GM23338 (cell line): ENCODE results near the gene B4GALNT2. TPM values are rescaled to one million over a fixed set of nuclear protein-coding genes. Genes with fewer than 3 reads are reported as not detected.

ENCODE experiments used
- ATAC-seq: fragments of 200-7000 bp; cut with Tn5 transposase; 3 replicates; pipeline ENCODE4 v1.9.1; 2020
- DNase-seq: peaks from one replicate; pipeline ENCODE4 v3.0.0-alpha.2; 2015; ENCODE audit warnings: low spot score
- H2AFZ ChIP-seq: fragments of 200-600 bp; sonication (generic); 2 replicates; pipeline ENCODE4 v1.8.0; 2016; ENCODE audit warnings: antibody characterized with exemption, mild to moderate bottlenecking, moderate library complexity
- H3F3A ChIP-seq: fragments of 200-600 bp; sonication (generic); replicated peaks from 2 replicates; pipeline ENCODE4 v1.8.0; 2017; ENCODE audit warnings: antibody characterized with exemption, mixed run types, low read depth
- H3K27ac ChIP-seq: fragments of 200-600 bp; sonication (generic); 2 replicates; pipeline ENCODE4 v1.6.1; 2016; ENCODE audit warnings: low read depth
- H3K27me3 ChIP-seq: fragments of 200-600 bp; sonication (generic); 2 replicates; pipeline ENCODE4 v1.8.0; 2016; ENCODE audit warnings: mild to moderate bottlenecking, mixed run types, moderate library complexity; ENCODE audit not compliant: insufficient read depth
- H3K36me3 ChIP-seq: fragments of 200-600 bp; sonication (generic); 2 replicates; pipeline ENCODE4 v1.8.0; 2016; ENCODE audit warnings: mild to moderate bottlenecking; ENCODE audit not compliant: insufficient read depth
- H3K4me1 ChIP-seq: fragments of 200-600 bp; sonication (generic); 2 replicates; pipeline ENCODE4 v1.8.0; 2016; ENCODE audit warnings: mild to moderate bottlenecking, moderate library complexity; ENCODE audit not compliant: insufficient read depth
- H3K4me2 ChIP-seq: fragments of 200-600 bp; sonication (generic); 2 replicates; pipeline ENCODE4 v1.7.1; 2017; ENCODE audit warnings: mixed run types
- H3K4me3 ChIP-seq: fragments of 200-600 bp; sonication (generic); 2 replicates; pipeline ENCODE4 v1.6.1; 2016; ENCODE audit warnings: mixed run types
- H3K79me2 ChIP-seq: fragments of 200-600 bp; sonication (generic); replicated peaks from 2 replicates; pipeline ENCODE4 v1.8.0; 2017; ENCODE audit warnings: mild to moderate bottlenecking; ENCODE audit not compliant: insufficient read depth
- H3K9me2 ChIP-seq: fragments of 200-600 bp; sonication (generic); 2 replicates; pipeline ENCODE4 v1.8.0; 2017; ENCODE audit not compliant: insufficient read depth
- H4K20me1 ChIP-seq: fragments of 200-600 bp; sonication (generic); replicated peaks from 2 replicates; pipeline ENCODE4 v1.8.0; 2017; ENCODE audit warnings: mild to moderate bottlenecking; ENCODE audit not compliant: insufficient read depth
- H3K27ac Mint-ChIP-seq: 2 replicates; pipeline ENCODE4 v1.8.0; 2020; ENCODE audit warnings: inconsistent platforms, mild to moderate bottlenecking, moderate library complexity, mixed read lengths
- H3K27me3 Mint-ChIP-seq: 3 replicates; pipeline ENCODE4 v1.8.0; 2022; ENCODE audit warnings: low read depth, mild to moderate bottlenecking, moderate library complexity, mixed read lengths, inconsistent platforms; ENCODE audit not compliant: insufficient read depth, poor library complexity
- H3K36me3 Mint-ChIP-seq: 3 replicates; pipeline ENCODE4 v1.8.0; 2021; ENCODE audit warnings: low read depth, mild to moderate bottlenecking, inconsistent platforms, moderate library complexity, mixed read lengths
- H3K4me1 Mint-ChIP-seq: 3 replicates; pipeline ENCODE4 v1.8.0; 2020; ENCODE audit warnings: mild to moderate bottlenecking, inconsistent platforms, mixed read lengths
- H3K4me3 Mint-ChIP-seq: 3 replicates; pipeline ENCODE4 v1.8.0; 2021; ENCODE audit warnings: moderate library complexity, mild to moderate bottlenecking, inconsistent platforms, mixed read lengths
- H3K9me3 Mint-ChIP-seq: 3 replicates; pipeline ENCODE4 v1.8.0; 2020; ENCODE audit warnings: moderate library complexity, mild to moderate bottlenecking, inconsistent platforms, mixed read lengths
- CREB1 ChIP-seq: fragments of 250-450 bp; sonication (Bioruptor Pico); IDR thresholded peaks from 2 replicates; pipeline ENCODE4 v1.5.0; 2020; ENCODE audit warnings: low read depth, mild to moderate bottlenecking, moderate library complexity
- EZH2 ChIP-seq: fragments of 200-600 bp; sonication (generic); IDR thresholded peaks from one replicate; pipeline ENCODE4 v1.8.0; 2017; ENCODE audit warnings: antibody characterized with exemption, mild to moderate bottlenecking, low read depth; ENCODE audit not compliant: unreplicated experiment
- EZH2phosphoT487 ChIP-seq: fragments of 200-600 bp; sonication (generic); IDR thresholded peaks from one replicate; pipeline ENCODE4 v1.8.1; 2018; ENCODE audit warnings: antibody characterized with exemption; ENCODE audit not compliant: unreplicated experiment
- JUNB ChIP-seq: IDR thresholded peaks from one replicate; pipeline ENCODE4 v1.6.1; 2016; ENCODE audit warnings: antibody characterized with exemption; ENCODE audit not compliant: unreplicated experiment
- NANOG ChIP-seq: IDR thresholded peaks from 2 replicates; pipeline ENCODE4 v1.6.1; 2016; ENCODE audit warnings: antibody characterized with exemption, borderline replicate concordance
- POLR2AphosphoS5 ChIP-seq: IDR thresholded peaks from 2 replicates; pipeline ENCODE4 v1.6.1; 2016; ENCODE audit warnings: antibody characterized with exemption, low read depth
- ZNF114 ChIP-seq: fragments of 250-450 bp; sonication (Bioruptor Pico); IDR thresholded peaks from 2 replicates; pipeline ENCODE4 v1.5.0; 2020; ENCODE audit warnings: mild to moderate bottlenecking, moderate library complexity
- ZNF331 ChIP-seq: fragments of 250-450 bp; sonication (Bioruptor Pico); IDR thresholded peaks from 2 replicates; pipeline ENCODE4 v1.5.0; 2020; ENCODE audit warnings: low read depth, mild to moderate bottlenecking, moderate library complexity
- polyA plus RNA-seq: library from polyadenylated mRNA; unstranded; fragments of >200 nt; fragmentation: Nextera tagmentation; extraction: Ambion mirVana; gene quantifications from 2 replicates; pipeline ENCODE4 v1.2.1, GENCODE V29; 2016
- total RNA-seq: library from RNA; depleted of rRNA; stranded (reverse); fragments of >200 nt; shearing (Covaris generic); gene quantifications from 2 replicates; pipeline ENCODE4 v1.2.3, GENCODE V29; 2014
- TF ChIP-seq, protein P1 (sequence below): IDR thresholded peaks from one replicate; pipeline ENCODE4 v1.6.1; 2018; ENCODE audit warnings: antibody characterized with exemption; ENCODE audit not compliant: unreplicated experiment
- TF ChIP-seq, protein P2 (sequence below), 2 experiments: fragments of 200-600 bp in 1 of 2; sonication (generic) in 1 of 2; conservative IDR thresholded peaks; 2 replicates each; pipeline versions ENCODE4 v1.5.1 to v1.6.1; 2016 to 2017; ENCODE audit warnings: antibody characterized with exemption in 2 of 2, low read depth in 2 of 2, mild to moderate bottlenecking in 2 of 2, moderate library complexity in 1 of 2
- TF ChIP-seq, protein P3 (sequence below): IDR thresholded peaks from 2 replicates; pipeline ENCODE4 v1.6.1; 2016; ENCODE audit warnings: antibody characterized with exemption

B4GALNT2 gene
- total and polyA plus RNA-seq, 2 experiments from 2014 or later: not detected

DNA sequence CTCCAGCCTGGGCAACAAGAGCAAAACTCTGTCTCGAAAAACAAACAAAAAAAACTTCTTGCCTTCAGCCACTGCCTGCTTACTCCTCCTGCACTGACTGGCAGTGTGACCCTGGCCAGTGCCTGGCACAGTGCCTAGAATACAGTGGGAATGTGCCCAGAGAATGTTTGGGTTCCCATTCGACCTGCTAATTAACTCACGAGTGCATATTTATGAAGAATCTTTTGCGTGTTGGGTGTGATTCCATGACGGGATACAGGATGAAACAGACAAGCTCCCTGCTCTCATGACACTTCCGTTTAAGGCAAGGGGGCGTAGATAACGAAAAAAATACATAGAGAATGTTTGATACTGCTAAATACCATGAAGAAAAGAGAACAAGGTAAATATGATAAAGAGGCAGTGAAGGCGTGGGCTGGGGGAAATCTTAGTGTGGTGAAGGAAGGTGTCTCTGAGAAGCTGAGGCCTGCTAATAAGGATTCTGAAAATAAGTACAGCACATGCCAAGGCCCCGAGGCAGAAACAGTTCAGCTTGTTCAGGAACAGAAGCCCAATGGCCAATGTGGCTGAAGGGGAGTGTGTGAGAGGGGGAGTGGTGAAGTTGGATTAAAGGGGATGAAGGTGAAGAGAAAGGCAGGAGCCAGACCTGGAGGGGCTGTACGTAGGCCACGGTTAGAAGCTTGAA lies 82.2 kb downstream of the B4GALNT2 start:
- H3K4me3 Mint-ChIP-seq: no peak overlapping the region; the same call in 2 of the 3 replicates
- no peaks in the 10 kb centered on the region for H3K9me3 Mint-ChIP-seq
- peaks cover 50% of the 10 kb centered on the region for H3K4me1 Mint-ChIP-seq
- Histone ChIP-seq H3K36me3 (no peaks in the 10 kb centered on the region; the same call in 1 of the 2 replicates), H3K4me3 (no peak overlapping the region), H4K20me1 (no peaks in the 10 kb centered on the region), H3K27ac (no peak overlapping the region), H3K79me2 (no peaks in the 10 kb centered on the region), H3F3A (no peaks in the 10 kb centered on the region), H3K9me2 (no peaks in the 10 kb centered on the region), H3K4me2 (no peak overlapping the region), H2AFZ (no peak overlapping the region), H3K4me1 (peaks cover 34% of the 10 kb centered on the region), H3K27me3 (no peaks in the 10 kb centered on the region)
- H3K27me3 Mint-ChIP-seq: peaks cover 22% of the 10 kb centered on the region
- DNase-seq: no peak
- peaks cover 4% of the 10 kb centered on the region; the same call in 1 of the 3 replicates for H3K36me3 Mint-ChIP-seq
- H3K27ac Mint-ChIP-seq: no peak overlapping the region
- TF ChIP-seq, protein P1, sequence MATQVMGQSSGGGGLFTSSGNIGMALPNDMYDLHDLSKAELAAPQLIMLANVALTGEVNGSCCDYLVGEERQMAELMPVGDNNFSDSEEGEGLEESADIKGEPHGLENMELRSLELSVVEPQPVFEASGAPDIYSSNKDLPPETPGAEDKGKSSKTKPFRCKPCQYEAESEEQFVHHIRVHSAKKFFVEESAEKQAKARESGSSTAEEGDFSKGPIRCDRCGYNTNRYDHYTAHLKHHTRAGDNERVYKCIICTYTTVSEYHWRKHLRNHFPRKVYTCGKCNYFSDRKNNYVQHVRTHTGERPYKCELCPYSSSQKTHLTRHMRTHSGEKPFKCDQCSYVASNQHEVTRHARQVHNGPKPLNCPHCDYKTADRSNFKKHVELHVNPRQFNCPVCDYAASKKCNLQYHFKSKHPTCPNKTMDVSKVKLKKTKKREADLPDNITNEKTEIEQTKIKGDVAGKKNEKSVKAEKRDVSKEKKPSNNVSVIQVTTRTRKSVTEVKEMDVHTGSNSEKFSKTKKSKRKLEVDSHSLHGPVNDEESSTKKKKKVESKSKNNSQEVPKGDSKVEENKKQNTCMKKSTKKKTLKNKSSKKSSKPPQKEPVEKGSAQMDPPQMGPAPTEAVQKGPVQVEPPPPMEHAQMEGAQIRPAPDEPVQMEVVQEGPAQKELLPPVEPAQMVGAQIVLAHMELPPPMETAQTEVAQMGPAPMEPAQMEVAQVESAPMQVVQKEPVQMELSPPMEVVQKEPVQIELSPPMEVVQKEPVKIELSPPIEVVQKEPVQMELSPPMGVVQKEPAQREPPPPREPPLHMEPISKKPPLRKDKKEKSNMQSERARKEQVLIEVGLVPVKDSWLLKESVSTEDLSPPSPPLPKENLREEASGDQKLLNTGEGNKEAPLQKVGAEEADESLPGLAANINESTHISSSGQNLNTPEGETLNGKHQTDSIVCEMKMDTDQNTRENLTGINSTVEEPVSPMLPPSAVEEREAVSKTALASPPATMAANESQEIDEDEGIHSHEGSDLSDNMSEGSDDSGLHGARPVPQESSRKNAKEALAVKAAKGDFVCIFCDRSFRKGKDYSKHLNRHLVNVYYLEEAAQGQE: no peak
- TF ChIP-seq, protein P2, sequence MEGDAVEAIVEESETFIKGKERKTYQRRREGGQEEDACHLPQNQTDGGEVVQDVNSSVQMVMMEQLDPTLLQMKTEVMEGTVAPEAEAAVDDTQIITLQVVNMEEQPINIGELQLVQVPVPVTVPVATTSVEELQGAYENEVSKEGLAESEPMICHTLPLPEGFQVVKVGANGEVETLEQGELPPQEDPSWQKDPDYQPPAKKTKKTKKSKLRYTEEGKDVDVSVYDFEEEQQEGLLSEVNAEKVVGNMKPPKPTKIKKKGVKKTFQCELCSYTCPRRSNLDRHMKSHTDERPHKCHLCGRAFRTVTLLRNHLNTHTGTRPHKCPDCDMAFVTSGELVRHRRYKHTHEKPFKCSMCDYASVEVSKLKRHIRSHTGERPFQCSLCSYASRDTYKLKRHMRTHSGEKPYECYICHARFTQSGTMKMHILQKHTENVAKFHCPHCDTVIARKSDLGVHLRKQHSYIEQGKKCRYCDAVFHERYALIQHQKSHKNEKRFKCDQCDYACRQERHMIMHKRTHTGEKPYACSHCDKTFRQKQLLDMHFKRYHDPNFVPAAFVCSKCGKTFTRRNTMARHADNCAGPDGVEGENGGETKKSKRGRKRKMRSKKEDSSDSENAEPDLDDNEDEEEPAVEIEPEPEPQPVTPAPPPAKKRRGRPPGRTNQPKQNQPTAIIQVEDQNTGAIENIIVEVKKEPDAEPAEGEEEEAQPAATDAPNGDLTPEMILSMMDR (conservative IDR thresholded peaks at IDR 0.05; ENCODE audit: low read depth in 2 of 2): no peak
- no peak for TF ChIP-seq JUNB
- no peak for ATAC-seq

DNA sequence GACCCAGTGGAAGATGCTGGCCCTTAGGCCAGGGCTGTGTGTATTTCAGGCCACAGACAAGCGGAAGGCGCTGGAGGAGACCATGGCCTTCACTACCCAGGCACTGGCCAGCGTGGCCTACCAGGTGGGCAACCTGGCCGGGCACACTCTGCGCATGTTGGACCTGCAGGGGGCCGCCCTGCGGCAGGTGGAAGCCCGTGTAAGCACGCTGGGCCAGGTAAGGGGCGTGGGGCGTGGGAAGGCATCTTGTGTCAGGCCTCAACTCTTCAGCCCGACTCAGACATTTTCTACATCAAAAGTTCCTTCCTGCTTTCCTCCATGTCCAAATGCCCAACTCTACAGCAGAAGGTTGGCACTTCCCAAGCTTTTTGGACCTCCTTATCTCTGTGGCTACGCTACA lies 83.9 kb downstream of the B4GALNT2 start:
- no peak overlapping the region for H3K4me3 ChIP-seq
- no peaks in the 10 kb centered on the region for H3F3A ChIP-seq
- peaks cover 34% of the 10 kb centered on the region for H3K4me1 Mint-ChIP-seq
- no peak overlapping the region for H3K4me3 Mint-ChIP-seq
- H4K20me1 ChIP-seq: no peaks in the 10 kb centered on the region
- DNase-seq: no peak
- H3K9me2 ChIP-seq: no peaks in the 10 kb centered on the region
- peaks cover 11% of the 10 kb centered on the region for H3K27me3 Mint-ChIP-seq
- no peak overlapping the region for H3K4me2 ChIP-seq
- H3K27ac Mint-ChIP-seq: no peak overlapping the region
- H3K79me2 ChIP-seq: no peaks in the 10 kb centered on the region
- H2AFZ ChIP-seq: no peak overlapping the region
- no peak for ATAC-seq
- H3K27me3 ChIP-seq: no peaks in the 10 kb centered on the region
- peaks cover 21% of the 10 kb centered on the region for H3K4me1 ChIP-seq
- no peaks in the 10 kb centered on the region for H3K9me3 Mint-ChIP-seq
- H3K36me3 ChIP-seq: no peaks in the 10 kb centered on the region; the same call in 1 of the 2 replicates
- no peak overlapping the region for H3K27ac ChIP-seq
- peaks cover 4% of the 10 kb centered on the region; the same call in 1 of the 3 replicates for H3K36me3 Mint-ChIP-seq
- TF ChIP-seq CREB1 (CRISPR knock-in tag) (no peak), ZNF331 (no peak), ZNF114 (CRISPR knock-in tag) (no peak), EZH2phosphoT487 (no peak), JUNB (no peak), NANOG (no peak), POLR2AphosphoS5 (no peak), EZH2 (no peak)
- TF ChIP-seq, protein P1: no peak
- TF ChIP-seq, protein P3, sequence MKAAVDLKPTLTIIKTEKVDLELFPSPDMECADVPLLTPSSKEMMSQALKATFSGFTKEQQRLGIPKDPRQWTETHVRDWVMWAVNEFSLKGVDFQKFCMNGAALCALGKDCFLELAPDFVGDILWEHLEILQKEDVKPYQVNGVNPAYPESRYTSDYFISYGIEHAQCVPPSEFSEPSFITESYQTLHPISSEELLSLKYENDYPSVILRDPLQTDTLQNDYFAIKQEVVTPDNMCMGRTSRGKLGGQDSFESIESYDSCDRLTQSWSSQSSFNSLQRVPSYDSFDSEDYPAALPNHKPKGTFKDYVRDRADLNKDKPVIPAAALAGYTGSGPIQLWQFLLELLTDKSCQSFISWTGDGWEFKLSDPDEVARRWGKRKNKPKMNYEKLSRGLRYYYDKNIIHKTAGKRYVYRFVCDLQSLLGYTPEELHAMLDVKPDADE: no peak
